Stomach (tissue), 9 donors: Measurements from ENCODE around the gene OR9A2. TPM values are rescaled to one million over a fixed set of nuclear protein-coding genes. Genes with fewer than 3 reads are reported as not detected.
A peak's percentile ranks its signal among the peaks of the same experiment; 100 is the strongest.

Experiments
- DNase-seq, 2 donors: peaks; one replicate each; pipeline versions ENCODE4 v3.0.0 to v3.0.0-alpha.2; 2013 to 2019
- H3K27ac ChIP-seq, 5 donors: fragments of 200-600 bp in 4 of 5; sonication (generic) in 4 of 5; one replicate each; pipeline ENCODE4 v1.5.1; 2013 to 2019; ENCODE audit warnings: mild to moderate bottlenecking in 1 of 5, moderate library complexity in 1 of 5
- H3K27me3 ChIP-seq, 3 donors: fragments of 200-600 bp; sonication (generic); one replicate each; pipeline ENCODE4 v1.5.1; 2017 to 2019; ENCODE audit warnings: mixed run types in 1 of 3
- H3K36me3 ChIP-seq, 4 donors: fragments of 200-600 bp; sonication (generic); 1 replicate in 3 of 4; 2 replicates in 1 of 4; pipeline ENCODE4 v1.5.1; 2016 to 2019
- H3K4me1 ChIP-seq, 4 donors: fragments of 200-600 bp; sonication (generic); one replicate each; pipeline ENCODE4 v1.5.1; 2016 to 2019
- H3K4me3 ChIP-seq, 4 donors: fragments of 200-600 bp; sonication (generic) in 3 of 4; one replicate each; pipeline ENCODE4 v1.5.1; 2016 to 2019; ENCODE audit warnings: mild to moderate bottlenecking in 1 of 4
- H3K9me3 ChIP-seq, 4 donors: fragments of 200-600 bp; sonication (generic); one replicate each; pipeline ENCODE4 v1.5.1; 2016 to 2019
- EP300 ChIP-seq: sonication (generic); formaldehyde crosslinking; IDR thresholded peaks from one replicate; pipeline ENCODE4 v1.6.1; 2017; ENCODE audit warnings: antibody characterized with exemption
- POLR2A ChIP-seq, 4 donors: fragments of 450-650 bp; IDR thresholded peaks; one replicate each; pipeline ENCODE4 v1.6.1; 2016; ENCODE audit warnings: antibody characterized with exemption in 4 of 4, control low read depth in 2 of 4, mild to moderate bottlenecking in 1 of 4, moderate library complexity in 1 of 4
- POLR2AphosphoS5 ChIP-seq, 3 donors: sonication (generic); formaldehyde crosslinking; IDR thresholded peaks; one replicate each; pipeline ENCODE4 v1.6.1; 2016; ENCODE audit warnings: antibody characterized with exemption in 3 of 3
- WGBS, 5 donors: extraction: QIAGEN DNeasy Blood & Tissue Kit in 3 of 5; methylation state at CpG; one replicate each; pipeline versions ENCODE4 v1.1.5 to v1.1.7; 2013 to 2018; 5-methylcytosine and 5-hydroxymethylcytosine counted together
- intact Hi-C: fragments of 100-400 bp; cut with DNase I; formaldehyde crosslinking; loops from one replicate; pipeline ENCODE4 v1.15.1; 2023; ENCODE audit warnings: low total_unique reads
- polyA plus RNA-seq, 3 donors: library from polyadenylated mRNA; stranded (reverse); fragments of 200-250 nt; gene quantifications; one replicate each; pipeline ENCODE4 v1.2.3, GENCODE V29; 2013
- total RNA-seq, 5 donors: library from RNA; depleted of rRNA; stranded (reverse); fragments of >200 nt; gene quantifications; one replicate each; pipeline versions ENCODE4 v1.1.0 to v1.2.3, GENCODE V29; 2014 to 2016
- TF ChIP-seq, protein P1 (sequence below), 7 experiments: fragments of 450-650 bp in 4 of 7; fragments of 200-600 bp in 3 of 7; sonication (generic) in 3 of 7; IDR thresholded peaks; one replicate each; pipeline ENCODE4 v1.5.1; 2016 to 2019; ENCODE audit warnings: antibody characterized with exemption in 7 of 7, control low read depth in 2 of 7, mild to moderate bottlenecking in 1 of 7
- donor health status: healthy with polysubstance abuse.
- donor health status: Bipolar disorder and iron deficiency.
- donor health status: healthy.

OR9A2 gene
- total and polyA plus RNA-seq, 8 donors, result not detected

DNA sequence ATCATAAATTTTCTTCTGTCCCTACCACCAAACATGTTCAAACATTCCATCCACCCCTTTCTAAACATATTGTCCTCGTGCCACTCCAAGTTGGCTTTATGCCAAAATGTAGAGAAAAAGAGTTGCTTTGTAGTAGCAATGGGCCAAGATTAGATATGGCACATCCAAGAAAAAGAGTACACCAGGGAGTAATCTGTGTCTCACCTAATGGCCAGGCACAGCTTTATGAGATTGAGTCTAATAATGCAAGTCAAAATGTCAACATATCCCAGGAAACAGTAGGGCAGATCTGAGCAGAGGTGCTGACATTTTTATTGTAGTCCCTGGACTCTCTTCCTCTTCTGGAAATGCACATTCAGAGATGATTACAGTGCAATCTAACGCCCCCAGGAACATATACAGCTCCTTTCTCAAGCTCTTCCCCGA lies 19.5 kb upstream of the OR9A2 start:
- Histone ChIP-seq H3K9me3 (no peaks in the 10 kb centered on the region), H3K4me3 (no peak overlapping the region), H3K27me3 (no peaks in the 10 kb centered on the region), H3K27ac (no peak overlapping the region), H3K4me1 (no peaks in the 10 kb centered on the region), H3K36me3 (no peaks in the 10 kb centered on the region)
- WGBS, 5 donors, result 37 to 50% (median 41%) methylated on average over 3 of the region's 3 CpGs
- TF ChIP-seq, protein P1, sequence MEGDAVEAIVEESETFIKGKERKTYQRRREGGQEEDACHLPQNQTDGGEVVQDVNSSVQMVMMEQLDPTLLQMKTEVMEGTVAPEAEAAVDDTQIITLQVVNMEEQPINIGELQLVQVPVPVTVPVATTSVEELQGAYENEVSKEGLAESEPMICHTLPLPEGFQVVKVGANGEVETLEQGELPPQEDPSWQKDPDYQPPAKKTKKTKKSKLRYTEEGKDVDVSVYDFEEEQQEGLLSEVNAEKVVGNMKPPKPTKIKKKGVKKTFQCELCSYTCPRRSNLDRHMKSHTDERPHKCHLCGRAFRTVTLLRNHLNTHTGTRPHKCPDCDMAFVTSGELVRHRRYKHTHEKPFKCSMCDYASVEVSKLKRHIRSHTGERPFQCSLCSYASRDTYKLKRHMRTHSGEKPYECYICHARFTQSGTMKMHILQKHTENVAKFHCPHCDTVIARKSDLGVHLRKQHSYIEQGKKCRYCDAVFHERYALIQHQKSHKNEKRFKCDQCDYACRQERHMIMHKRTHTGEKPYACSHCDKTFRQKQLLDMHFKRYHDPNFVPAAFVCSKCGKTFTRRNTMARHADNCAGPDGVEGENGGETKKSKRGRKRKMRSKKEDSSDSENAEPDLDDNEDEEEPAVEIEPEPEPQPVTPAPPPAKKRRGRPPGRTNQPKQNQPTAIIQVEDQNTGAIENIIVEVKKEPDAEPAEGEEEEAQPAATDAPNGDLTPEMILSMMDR (IDR thresholded peaks at IDR 0.05), result no peak
- no peak for TF ChIP-seq EP300
- TF ChIP-seq POLR2AphosphoS5 (IDR thresholded peaks at IDR 0.05), result no peak
- no peak for TF ChIP-seq POLR2A (IDR thresholded peaks at IDR 0.05)
- intact Hi-C loops, result no loop called here
- no peak for DNase-seq

DNA sequence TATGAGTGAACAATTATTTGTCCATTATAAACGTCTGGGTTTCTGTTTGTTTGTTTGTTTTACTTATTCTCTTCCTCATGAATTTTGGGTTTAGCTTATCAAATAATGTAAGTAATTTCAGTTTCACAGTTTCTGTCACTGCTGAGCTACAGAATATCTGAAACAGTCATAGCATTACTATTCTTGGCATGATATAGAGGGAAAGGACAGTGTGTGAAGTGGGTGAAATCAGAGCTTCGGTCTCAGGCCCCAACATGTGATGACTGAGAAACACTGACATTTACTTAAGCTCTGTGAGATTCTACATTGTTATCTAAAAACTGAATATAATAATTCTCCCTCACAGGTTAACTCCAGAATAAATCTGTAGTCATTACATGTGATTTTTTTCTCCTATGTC lies 16.5 kb upstream of the OR9A2 start:
- no peaks in the 10 kb centered on the region for H3K9me3 ChIP-seq
- no peak for DNase-seq
- H3K36me3 ChIP-seq, result no peaks in the 10 kb centered on the region
- TF ChIP-seq, protein P1 (IDR thresholded peaks at IDR 0.05), result no peak
- no peak for TF ChIP-seq POLR2AphosphoS5 (IDR thresholded peaks at IDR 0.05)
- TF ChIP-seq POLR2A (IDR thresholded peaks at IDR 0.05), result no peak
- no peak for TF ChIP-seq EP300
- H3K4me1 ChIP-seq, result no peaks in the 10 kb centered on the region
- intact Hi-C loops, result no loop called here
- no peak overlapping the region for H3K4me3 ChIP-seq
- no peaks in the 10 kb centered on the region for H3K27me3 ChIP-seq
- H3K27ac ChIP-seq, result no peak overlapping the region
- 32 to 45% (median 37%) methylated on average over 2 of the region's 2 CpGs for WGBS, 5 donors

DNA sequence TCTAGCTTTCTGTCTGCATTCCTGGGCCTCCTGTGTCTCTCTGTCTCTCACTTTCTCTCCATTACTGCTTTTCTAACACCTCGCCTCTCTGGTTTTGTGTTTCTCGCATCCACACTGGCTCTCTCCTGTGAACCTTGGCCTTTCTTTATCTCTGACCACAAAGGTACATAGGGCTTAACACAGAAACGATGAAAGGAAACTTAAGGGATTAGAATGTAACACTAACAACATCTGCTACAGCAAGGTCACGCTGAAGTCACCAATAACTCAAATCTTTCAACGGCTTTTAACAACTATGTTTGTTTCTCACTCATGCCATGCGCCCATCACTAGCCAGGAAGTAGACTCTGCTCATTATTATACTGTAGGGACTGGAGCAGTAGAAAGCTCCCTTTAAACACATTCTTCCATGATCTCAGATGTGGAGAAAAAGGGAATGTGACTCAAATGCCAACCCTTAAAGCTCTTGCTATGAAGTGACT lies 15.9 kb upstream of the OR9A2 start:
- no peak overlapping the region for H3K27ac ChIP-seq
- WGBS, 5 donors, result 21 to 42% (median 30%) methylated on average over 6 of the region's 6 CpGs
- intact Hi-C loops, result no loop called here
- no peaks in the 10 kb centered on the region for H3K4me1 ChIP-seq
- H3K27me3 ChIP-seq, result no peaks in the 10 kb centered on the region
- DNase-seq, result peak in 1 of 2 donors; percentile 39
- no peaks in the 10 kb centered on the region for H3K36me3 ChIP-seq
- no peaks in the 10 kb centered on the region for H3K9me3 ChIP-seq
- no peak for TF ChIP-seq POLR2AphosphoS5 (IDR thresholded peaks at IDR 0.05)
- TF ChIP-seq EP300, result no peak
- no peak for TF ChIP-seq POLR2A (IDR thresholded peaks at IDR 0.05)
- TF ChIP-seq, protein P1 (IDR thresholded peaks at IDR 0.05), result no peak
- no peak overlapping the region for H3K4me3 ChIP-seq

DNA sequence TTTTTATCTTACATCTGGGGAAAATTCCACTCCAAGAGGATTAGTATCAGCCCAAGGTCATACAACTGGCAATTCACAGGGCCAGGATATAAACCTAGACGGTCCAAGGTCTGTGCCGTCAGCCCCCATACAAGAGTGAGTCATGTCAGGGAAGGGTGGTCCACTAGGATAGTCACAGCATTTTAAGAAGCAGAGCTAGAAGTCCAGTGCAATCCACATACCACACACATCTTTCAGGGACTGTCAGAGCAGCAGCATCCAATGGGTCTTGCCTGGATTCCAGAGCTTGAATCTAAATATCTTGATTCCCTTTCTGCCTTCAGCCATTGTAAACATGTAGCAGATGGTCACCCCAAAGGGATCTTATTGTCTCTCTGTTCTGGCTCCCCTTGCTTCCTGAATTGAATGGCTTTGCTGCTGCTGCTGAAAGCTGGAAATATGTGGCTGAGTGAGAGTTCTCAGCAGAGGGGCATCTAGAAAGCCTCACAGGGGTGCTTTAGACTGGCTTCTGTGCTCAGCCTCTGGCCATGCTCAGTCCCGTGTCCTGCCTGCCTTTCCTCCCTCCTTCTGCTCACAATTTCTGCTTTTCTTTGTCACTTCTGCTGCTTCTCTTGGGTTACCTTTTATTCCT lies 15.3 kb upstream of the OR9A2 start:
- peak in 1 of 2 donors; percentile 6 for DNase-seq
- intact Hi-C loops, result no loop called here
- WGBS, 5 donors, result 45 to 66% (median 57%) methylated on average over 3 of the region's 3 CpGs
- Histone ChIP-seq H3K27ac (no peak overlapping the region), H3K4me1 (no peaks in the 10 kb centered on the region), H3K4me3 (no peak overlapping the region), H3K27me3 (no peaks in the 10 kb centered on the region), H3K9me3 (no peaks in the 10 kb centered on the region), H3K36me3 (no peaks in the 10 kb centered on the region)
- TF ChIP-seq POLR2A (IDR thresholded peaks at IDR 0.05), result no peak
- TF ChIP-seq, protein P1 (IDR thresholded peaks at IDR 0.05), result no peak
- TF ChIP-seq EP300, result no peak
- no peak for TF ChIP-seq POLR2AphosphoS5 (IDR thresholded peaks at IDR 0.05)
